Measurements from ENCODE around the gene JADE3.

DNA sequence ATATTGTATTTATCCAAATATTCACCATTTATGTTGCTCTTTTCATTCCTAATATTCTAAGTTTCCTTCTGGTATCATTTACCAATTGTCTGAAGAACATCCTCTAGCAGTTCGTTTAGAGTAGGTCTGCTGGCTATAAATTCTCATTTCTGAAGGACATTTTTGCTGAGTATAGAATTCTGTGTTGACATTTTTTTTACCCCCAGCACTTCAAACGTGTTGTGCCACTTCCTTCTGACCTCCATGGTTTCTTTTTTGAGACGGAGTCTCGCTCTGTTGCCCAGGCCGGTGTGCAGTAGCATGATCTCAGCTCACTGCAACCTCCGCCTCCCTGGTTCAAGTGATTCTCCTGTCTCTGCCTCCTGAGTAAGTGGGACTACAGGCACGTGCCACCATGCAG, 26.4 kb downstream of the JADE3 start:
- TF ChIP-seq, protein P1, sequence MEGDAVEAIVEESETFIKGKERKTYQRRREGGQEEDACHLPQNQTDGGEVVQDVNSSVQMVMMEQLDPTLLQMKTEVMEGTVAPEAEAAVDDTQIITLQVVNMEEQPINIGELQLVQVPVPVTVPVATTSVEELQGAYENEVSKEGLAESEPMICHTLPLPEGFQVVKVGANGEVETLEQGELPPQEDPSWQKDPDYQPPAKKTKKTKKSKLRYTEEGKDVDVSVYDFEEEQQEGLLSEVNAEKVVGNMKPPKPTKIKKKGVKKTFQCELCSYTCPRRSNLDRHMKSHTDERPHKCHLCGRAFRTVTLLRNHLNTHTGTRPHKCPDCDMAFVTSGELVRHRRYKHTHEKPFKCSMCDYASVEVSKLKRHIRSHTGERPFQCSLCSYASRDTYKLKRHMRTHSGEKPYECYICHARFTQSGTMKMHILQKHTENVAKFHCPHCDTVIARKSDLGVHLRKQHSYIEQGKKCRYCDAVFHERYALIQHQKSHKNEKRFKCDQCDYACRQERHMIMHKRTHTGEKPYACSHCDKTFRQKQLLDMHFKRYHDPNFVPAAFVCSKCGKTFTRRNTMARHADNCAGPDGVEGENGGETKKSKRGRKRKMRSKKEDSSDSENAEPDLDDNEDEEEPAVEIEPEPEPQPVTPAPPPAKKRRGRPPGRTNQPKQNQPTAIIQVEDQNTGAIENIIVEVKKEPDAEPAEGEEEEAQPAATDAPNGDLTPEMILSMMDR (IDR thresholded peaks at IDR 0.05): no peak
- TF ChIP-seq POLR2AphosphoS5 (IDR thresholded peaks at IDR 0.05): no peak
- TF ChIP-seq POLR2A (IDR thresholded peaks at IDR 0.05): no peak
